Measurements from ENCODE around the gene PSIP1. TPM values are rescaled to one million over a fixed set of nuclear protein-coding genes. Genes with fewer than 3 reads are reported as not detected.

Gene PSIP1
- total RNA-seq, 1 experiment from 2014 or later: 42.9 TPM

- peak overlapping the region; percentile 48 for H3K27ac ChIP-seq (ENCODE audit: low read length)
These were observed 88.8 kb downstream of the PSIP1 start for GRCh38 chr9:15421990-15422371.

GRCh38 chr9:15421532-15421931 lies 89.2 kb downstream of the PSIP1 start:
- Histone ChIP-seq H4K20me1 (ENCODE audit: low read length) (no peaks in the 10 kb centered on the region), H3K9me2 (replicated peaks; ENCODE audit: low read length) (no peaks in the 10 kb centered on the region), H3F3A (ENCODE audit: low read length, unreplicated experiment) (no peaks in the 10 kb centered on the region), H3K9ac (ENCODE audit: low read length) (peak overlapping the region; percentile 92; the same call in 1 of the 2 replicates), H3K27me3 (ENCODE audit: low read length) (no peaks in the 10 kb centered on the region), H3K9me3 (ENCODE audit: low read length) (no peaks in the 10 kb centered on the region), H2AFZ (ENCODE audit: low read length) (peak overlapping the region; percentile 98), H3K4me2 (ENCODE audit: low read length) (no peak overlapping the region), H3K4me3 (ENCODE audit: low read length) (no peak overlapping the region), H3K27ac (ENCODE audit: low read length) (no peak overlapping the region), H3K4me1 (ENCODE audit: insufficient read depth, low read length) (peaks cover 16% of the 10 kb centered on the region), H3K36me3 (ENCODE audit: low read depth, low read length) (peaks cover 20% of the 10 kb centered on the region; the same call in 1 of the 2 replicates), H3K79me2 (ENCODE audit: low read length) (peaks cover 38% of the 10 kb centered on the region)
- ATAC-seq (no peak), DNase-seq (no peak)
- ChIA-PET CTCF (no interaction called here), POLR2A (ENCODE audit: unreplicated experiment) (no interaction called here)
- intact Hi-C loops (cut with micrococcal nuclease): loop anchor here (5.0 kb wide), 1 partner anchor 186 kb away; no protein-coding TSS in a partner anchor
- no TSS peak for BruUV-seq (replicated peaks)
- TF ChIP-seq EZH2 (IDR thresholded peaks at IDR 0.05; ENCODE audit: low read length, unreplicated experiment): no peak

More at GRCh38 chr9:15421990-15422371, 88.8 kb downstream of the PSIP1 start:
- Histone ChIP-seq H3K4me2 (ENCODE audit: low read length) (peak overlapping the region; percentile 79), H3K9me3 (ENCODE audit: low read length) (no peaks in the 10 kb centered on the region), H4K20me1 (ENCODE audit: low read length) (no peaks in the 10 kb centered on the region), H3K27me3 (ENCODE audit: low read length) (no peaks in the 10 kb centered on the region), H3K9me2 (replicated peaks; ENCODE audit: low read length) (no peaks in the 10 kb centered on the region), H3K79me2 (ENCODE audit: low read length) (peaks cover 40% of the 10 kb centered on the region), H3K4me3 (ENCODE audit: low read length) (peak overlapping the region; percentile 94), H3K36me3 (ENCODE audit: low read depth, low read length) (peaks cover 21% of the 10 kb centered on the region; the same call in 1 of the 2 replicates), H3K4me1 (ENCODE audit: insufficient read depth, low read length) (peaks cover 16% of the 10 kb centered on the region), H3F3A (ENCODE audit: low read length, unreplicated experiment) (no peaks in the 10 kb centered on the region), H3K9ac (ENCODE audit: low read length) (peak overlapping the region; percentile 92), H2AFZ (ENCODE audit: low read length) (peak overlapping the region; percentile 98)
- no peak for ATAC-seq
- CTCF ChIA-PET: no interaction called here
- intact Hi-C loops (cut with micrococcal nuclease): loop anchor here (2.0 to 5.0 kb wide), 2 partner anchors 115 to 185 kb away; partner anchors contain the start of gene TTC39B
- DNase-seq: peak; percentile 1
- POLR2A ChIA-PET (ENCODE audit: unreplicated experiment): no interaction called here
- TSS peak; percentile 92 for BruUV-seq (replicated peaks)
- TF ChIP-seq EZH2phosphoT487 (IDR thresholded peaks at IDR 0.05; ENCODE audit: borderline replicate concordance, low read length): no peak
- TF ChIP-seq CTCF (conservative IDR thresholded peaks at IDR 0.05; ENCODE audit: low read depth, low read length): no peak
- TF ChIP-seq EZH2 (IDR thresholded peaks at IDR 0.05; ENCODE audit: low read length, unreplicated experiment): no peak

GRCh38 chr9:15420796-15421195 lies 90.0 kb downstream of the PSIP1 start:
- Histone ChIP-seq H3K79me2 (ENCODE audit: low read length) (peaks cover 31% of the 10 kb centered on the region), H3K27ac (ENCODE audit: low read length) (no peak overlapping the region), H3K4me3 (ENCODE audit: low read length) (no peak overlapping the region), H3K9me3 (ENCODE audit: low read length) (no peaks in the 10 kb centered on the region), H3K9ac (ENCODE audit: low read length) (no peak overlapping the region), H3K4me1 (ENCODE audit: insufficient read depth, low read length) (peaks cover 16% of the 10 kb centered on the region), H3K9me2 (replicated peaks; ENCODE audit: low read length) (no peaks in the 10 kb centered on the region), H2AFZ (ENCODE audit: low read length) (no peak overlapping the region), H3K4me2 (ENCODE audit: low read length) (no peak overlapping the region), H3K36me3 (ENCODE audit: low read depth, low read length) (peaks cover 12% of the 10 kb centered on the region; the same call in 1 of the 2 replicates), H3F3A (ENCODE audit: low read length, unreplicated experiment) (no peaks in the 10 kb centered on the region), H3K27me3 (ENCODE audit: low read length) (no peaks in the 10 kb centered on the region), H4K20me1 (ENCODE audit: low read length) (no peaks in the 10 kb centered on the region)
- intact Hi-C loops (cut with micrococcal nuclease): loop anchor here (5.0 kb wide), 1 partner anchor 187 kb away; no protein-coding TSS in a partner anchor
- CTCF ChIA-PET: interaction anchor here (0.6 kb wide), 1 partner anchor 39 kb away, joined by 3 read pairs; no protein-coding TSS in a partner anchor
- POLR2A ChIA-PET (ENCODE audit: unreplicated experiment): no interaction called here
- ATAC-seq (no peak), DNase-seq (peak; percentile 15)
- TF ChIP-seq EZH2 (IDR thresholded peaks at IDR 0.05; ENCODE audit: low read length, unreplicated experiment): no peak
- TF ChIP-seq EZH2phosphoT487 (IDR thresholded peaks at IDR 0.05; ENCODE audit: borderline replicate concordance, low read length): no peak
- no peak for TF ChIP-seq CTCF (conservative IDR thresholded peaks at IDR 0.05; ENCODE audit: low read depth, low read length)
- BruUV-seq (replicated peaks): no TSS peak

Measured in PC-3 (cell line).